BLaER1 (cell line): ENCODE results near the gene NPBWR2.
A peak's percentile ranks its signal among the peaks of the same experiment; 100 is the strongest.

Experiments
- H3K27ac ChIP-seq: shearing (Covaris generic); formaldehyde crosslinking; 2 replicates; pipeline ENCODE4 v1.8.1; 2022
- H3K27me3 ChIP-seq: shearing (Covaris generic); formaldehyde crosslinking; 2 replicates; pipeline ENCODE4 v1.8.1; 2022
- H3K36me3 ChIP-seq: shearing (Covaris generic); formaldehyde crosslinking; 2 replicates; pipeline ENCODE4 v1.8.1; 2022
- H3K4me1 ChIP-seq: shearing (Covaris generic); formaldehyde crosslinking; 2 replicates; pipeline ENCODE4 v1.8.1; 2022
- H3K4me2 ChIP-seq: shearing (Covaris generic); formaldehyde crosslinking; 2 replicates; pipeline ENCODE4 v1.8.1; 2022
- H3K4me3 ChIP-seq: shearing (Covaris generic); formaldehyde crosslinking; 2 replicates; pipeline ENCODE4 v1.8.1; 2022
- H3K9ac ChIP-seq: shearing (Covaris generic); formaldehyde crosslinking; 2 replicates; pipeline ENCODE4 v1.8.1; 2022
- H3K9me3 ChIP-seq: shearing (Covaris generic); formaldehyde crosslinking; 2 replicates; pipeline ENCODE4 v1.8.1; 2022
- H4K20me1 ChIP-seq: shearing (Covaris generic); formaldehyde crosslinking; 2 replicates; pipeline ENCODE4 v1.8.1; 2022
- Cebpa-rat ChIP-seq: shearing (Covaris generic); IDR thresholded peaks from 2 replicates; pipeline ENCODE4 v1.8.1; 2022

Gene NPBWR2

GRCh38 chr20:64112691-64113443 lies 5.5 kb upstream of the NPBWR2 start:
- H3K36me3 ChIP-seq: no peaks in the 10 kb centered on the region
- no peaks in the 10 kb centered on the region for H3K9me3 ChIP-seq
- H3K9ac ChIP-seq: peak overlapping the region; percentile 51; the same call in 1 of the 2 replicates
- H4K20me1 ChIP-seq: no peaks in the 10 kb centered on the region
- H3K4me1 ChIP-seq: peaks cover 62% of the 10 kb centered on the region
- H3K4me2 ChIP-seq: peak overlapping the region; percentile 84
- TF ChIP-seq Cebpa-rat: no peak
- H3K27me3 ChIP-seq: no peaks in the 10 kb centered on the region
- peak overlapping the region; percentile 52 for H3K27ac ChIP-seq
- H3K4me3 ChIP-seq: no peak overlapping the region

- Histone ChIP-seq H3K4me1 (peaks cover 70% of the 10 kb centered on the region), H3K27ac (peak overlapping the region; percentile 52), H3K4me3 (no peak overlapping the region), H3K9me3 (no peaks in the 10 kb centered on the region), H4K20me1 (no peaks in the 10 kb centered on the region), H3K9ac (peak overlapping the region; percentile 51; the same call in 1 of the 2 replicates), H3K27me3 (no peaks in the 10 kb centered on the region), H3K36me3 (no peaks in the 10 kb centered on the region), H3K4me2 (peak overlapping the region; percentile 84)
- TF ChIP-seq Cebpa-rat: no peak
Measured at GRCh38 chr20:64111841-64112641, 4.7 kb upstream of the NPBWR2 start.

- H3K27me3 ChIP-seq: no peaks in the 10 kb centered on the region
- H3K9me3 ChIP-seq: no peaks in the 10 kb centered on the region
- peak overlapping the region; percentile 76 for H3K4me2 ChIP-seq
- no peak overlapping the region for H3K4me3 ChIP-seq
- no peak overlapping the region for H3K27ac ChIP-seq
- H3K4me1 ChIP-seq: peaks cover 74% of the 10 kb centered on the region
- H3K9ac ChIP-seq: no peak overlapping the region
- no peaks in the 10 kb centered on the region for H3K36me3 ChIP-seq
- no peaks in the 10 kb centered on the region for H4K20me1 ChIP-seq
- no peak for TF ChIP-seq Cebpa-rat
Measured at GRCh38 chr20:64110411-64111068, 3.2 kb upstream of the NPBWR2 start.

GRCh38 chr20:64109831-64110391 lies 2.5 kb upstream of the NPBWR2 start:
- no peaks in the 10 kb centered on the region for H3K27me3 ChIP-seq
- no peak for TF ChIP-seq Cebpa-rat
- H3K36me3 ChIP-seq: no peaks in the 10 kb centered on the region
- H3K4me3 ChIP-seq: no peak overlapping the region
- H3K9me3 ChIP-seq: no peaks in the 10 kb centered on the region
- peak overlapping the region; percentile 76 for H3K4me2 ChIP-seq
- no peak overlapping the region for H3K9ac ChIP-seq
- H4K20me1 ChIP-seq: no peaks in the 10 kb centered on the region
- no peak overlapping the region for H3K27ac ChIP-seq
- peaks cover 74% of the 10 kb centered on the region for H3K4me1 ChIP-seq

GRCh38 chr20:64108731-64109681 lies 1.6 kb upstream of the NPBWR2 start:
- peaks cover 2% of the 10 kb centered on the region; the same call in 1 of the 2 replicates for H3K27me3 ChIP-seq
- TF ChIP-seq Cebpa-rat: no peak

GRCh38 chr20:64107736-64108457 lies 532 bp upstream of the NPBWR2 start:
- Histone ChIP-seq H4K20me1 (0 out of 2 replicates have a peak, but pooled peaks cover 8% of the 10 kb centered on the region), H3K4me2 (peak overlapping the region; percentile 76), H3K4me1 (peaks cover 69% of the 10 kb centered on the region), H3K27me3 (peaks cover 13% of the 10 kb centered on the region), H3K4me3 (no peak overlapping the region), H3K9me3 (no peaks in the 10 kb centered on the region), H3K27ac (0 out of 2 replicates have a peak overlapping the region, but pooled peaks have one; percentile 10), H3K9ac (0 out of 2 replicates have a peak overlapping the region, but pooled peaks have one; percentile 1), H3K36me3 (no peaks in the 10 kb centered on the region)
- no peak for TF ChIP-seq Cebpa-rat

More at GRCh38 chr20:64108731-64109681, 1.6 kb upstream of the NPBWR2 start:
- peaks cover 74% of the 10 kb centered on the region for H3K4me1 ChIP-seq
- peak overlapping the region; percentile 76 for H3K4me2 ChIP-seq
- no peaks in the 10 kb centered on the region for H3K36me3 ChIP-seq
- no peaks in the 10 kb centered on the region for H3K9me3 ChIP-seq
- no peak overlapping the region for H3K4me3 ChIP-seq
- H3K9ac ChIP-seq: no peak overlapping the region
- 0 out of 2 replicates have a peak overlapping the region, but pooled peaks have one; percentile 30 for H3K27ac ChIP-seq
- H4K20me1 ChIP-seq: no peaks in the 10 kb centered on the region

- no peak overlapping the region for H3K4me2 ChIP-seq
- peaks cover 27% of the 10 kb centered on the region for H3K27me3 ChIP-seq
- H3K36me3 ChIP-seq: no peaks in the 10 kb centered on the region
- H3K4me1 ChIP-seq: peaks cover 63% of the 10 kb centered on the region
- H3K4me3 ChIP-seq: no peak overlapping the region
- no peak overlapping the region for H3K9ac ChIP-seq
- H4K20me1 ChIP-seq: peaks cover 11% of the 10 kb centered on the region; the same call in 1 of the 2 replicates
- no peaks in the 10 kb centered on the region for H3K9me3 ChIP-seq
- TF ChIP-seq Cebpa-rat: no peak
- no peak overlapping the region for H3K27ac ChIP-seq
Measured at GRCh38 chr20:64106435-64106961, 867 bp downstream of the NPBWR2 start.

- Histone ChIP-seq H3K9me3 (no peaks in the 10 kb centered on the region), H3K27me3 (peaks cover 33% of the 10 kb centered on the region), H3K4me3 (no peak overlapping the region), H3K9ac (no peak overlapping the region), H3K27ac (no peak overlapping the region), H3K4me1 (peaks cover 63% of the 10 kb centered on the region), H3K4me2 (no peak overlapping the region), H3K36me3 (no peaks in the 10 kb centered on the region), H4K20me1 (peaks cover 16% of the 10 kb centered on the region; the same call in 1 of the 2 replicates)
- no peak for TF ChIP-seq Cebpa-rat
Measured at GRCh38 chr20:64105846-64106434, 1.4 kb downstream of the NPBWR2 start.
